Hindlimb muscle (tissue), 1 donor: Measurements from ENCODE around the gene ZSWIM6. TPM values are rescaled to one million over a fixed set of nuclear protein-coding genes. Genes with fewer than 3 reads are reported as not detected.
A peak's percentile ranks its signal among the peaks of the same experiment; 100 is the strongest.

Experiments used
- DNase-seq: peaks from one replicate; pipeline ENCODE4 v3.0.0-alpha.2; 2013
- polyA plus RNA-seq: library from polyadenylated mRNA; unstranded; fragments of 120-200 nt; gene quantifications from one replicate; pipeline ENCODE4 v1.2.1, GENCODE V29; 2013; ENCODE audit not compliant: insufficient read length

Gene ZSWIM6
- polyA plus RNA-seq, 1 donor, result 8.8 TPM

DNA sequence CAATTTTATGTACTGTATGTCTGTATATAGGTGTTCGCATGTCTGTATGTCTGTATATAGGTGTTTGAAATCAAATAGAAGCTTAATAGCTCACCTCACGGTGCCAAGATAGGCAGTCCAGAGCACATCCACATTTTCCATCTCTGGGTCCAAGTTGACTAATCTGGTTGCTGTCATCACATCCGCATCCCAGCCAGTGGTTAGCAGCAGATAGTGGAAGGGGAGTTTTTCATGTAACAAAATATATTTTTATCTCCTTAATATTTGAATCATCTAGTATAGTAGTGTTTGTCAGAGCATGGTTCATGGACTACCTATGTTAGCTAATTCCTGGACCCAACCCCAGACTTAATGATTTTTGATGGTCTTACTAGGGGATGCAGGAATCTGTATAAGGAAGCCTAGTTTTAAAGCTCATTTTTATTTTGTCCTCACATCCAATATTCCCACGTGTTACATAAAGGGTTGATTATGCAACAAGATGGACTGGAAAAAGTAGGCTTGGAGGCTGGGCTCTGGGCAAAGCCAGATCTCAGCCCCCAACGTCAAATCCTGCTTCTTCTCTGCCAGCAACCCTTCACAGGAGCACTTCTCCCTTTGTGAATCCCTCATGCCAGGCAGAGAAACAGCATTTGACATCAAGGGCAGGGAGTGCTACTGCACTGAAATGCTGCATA is 219.7 kb downstream of the ZSWIM6 start:
- DNase-seq, result no peak

DNA sequence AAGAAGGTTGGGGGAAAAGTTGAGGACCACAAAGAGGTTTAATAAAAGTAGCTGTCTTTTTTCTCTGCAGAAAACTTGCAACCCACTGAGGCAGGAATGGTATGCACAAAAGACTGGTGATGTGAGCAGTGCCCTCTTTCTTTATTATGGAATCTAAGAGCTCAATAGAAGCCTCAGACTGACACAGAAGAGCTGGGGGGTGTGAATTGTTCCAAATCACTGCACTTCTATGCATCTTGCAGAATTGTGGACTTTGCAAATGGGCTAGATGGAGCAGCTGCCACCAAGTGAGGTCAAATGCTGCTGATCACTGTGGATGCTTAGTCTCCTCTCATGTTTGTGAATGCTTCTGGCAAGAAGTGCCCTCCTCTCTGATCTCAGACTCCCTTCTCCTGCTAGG is 227.1 kb downstream of the ZSWIM6 start:
- no peak for DNase-seq

DNA sequence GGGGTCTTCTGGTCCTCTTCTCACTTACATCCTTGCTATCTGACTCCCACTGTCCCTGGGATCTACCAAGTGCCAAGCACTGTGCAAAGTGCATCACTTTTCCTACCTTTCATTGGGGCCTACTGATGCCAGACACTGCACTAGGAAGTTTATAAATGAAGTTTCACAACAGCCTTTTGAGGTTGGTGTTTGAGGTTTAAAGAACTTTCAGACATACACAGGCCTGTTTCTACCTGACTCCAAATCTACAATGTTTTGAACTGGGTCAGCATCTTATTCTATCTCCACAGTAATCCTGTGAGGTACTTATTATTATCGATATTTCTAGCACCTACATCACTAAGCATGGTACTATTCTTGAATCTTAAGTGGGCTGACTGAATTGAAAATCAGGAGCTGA is 227.7 kb downstream of the ZSWIM6 start:
- DNase-seq, result no peak

DNA sequence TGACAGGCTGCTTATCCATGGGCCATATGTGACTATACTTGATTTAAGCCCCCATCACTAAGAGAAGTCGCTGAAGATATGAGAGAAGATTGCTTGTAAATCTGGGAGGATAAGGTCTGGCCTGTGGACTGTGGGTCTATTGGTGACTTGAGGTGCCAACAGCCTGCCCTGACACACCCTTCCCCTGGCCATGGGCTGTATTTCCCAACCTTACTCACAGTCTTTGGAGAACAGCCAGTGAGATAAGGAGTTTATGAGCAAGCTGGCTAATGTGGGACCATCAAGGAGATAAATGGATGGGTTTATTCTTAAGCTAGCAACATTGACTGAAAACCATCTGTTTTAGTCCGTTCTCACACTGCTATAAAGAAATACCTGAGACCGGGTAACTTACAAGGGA is 231.3 kb downstream of the ZSWIM6 start:
- DNase-seq, result no peak

DNA sequence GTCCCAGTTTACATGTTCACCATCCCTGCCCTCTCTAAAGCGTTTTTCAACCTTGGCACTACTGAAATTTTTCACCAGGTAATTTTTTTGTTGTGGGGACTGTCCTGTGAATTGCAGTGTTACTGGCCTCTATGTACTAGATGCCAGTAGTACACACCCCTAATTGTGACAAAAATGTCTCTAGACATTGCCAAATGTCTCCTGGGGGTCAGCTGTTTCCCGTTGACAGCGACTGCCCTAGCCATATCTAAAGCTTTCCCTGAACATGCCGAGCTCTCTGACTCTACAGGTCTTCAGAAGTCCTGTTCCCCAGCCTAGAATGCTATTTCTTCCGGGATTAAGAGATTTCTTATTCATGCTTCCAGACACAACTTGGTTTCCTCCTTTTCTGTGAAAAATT is 235.3 kb downstream of the ZSWIM6 start:
- no peak for DNase-seq

DNA sequence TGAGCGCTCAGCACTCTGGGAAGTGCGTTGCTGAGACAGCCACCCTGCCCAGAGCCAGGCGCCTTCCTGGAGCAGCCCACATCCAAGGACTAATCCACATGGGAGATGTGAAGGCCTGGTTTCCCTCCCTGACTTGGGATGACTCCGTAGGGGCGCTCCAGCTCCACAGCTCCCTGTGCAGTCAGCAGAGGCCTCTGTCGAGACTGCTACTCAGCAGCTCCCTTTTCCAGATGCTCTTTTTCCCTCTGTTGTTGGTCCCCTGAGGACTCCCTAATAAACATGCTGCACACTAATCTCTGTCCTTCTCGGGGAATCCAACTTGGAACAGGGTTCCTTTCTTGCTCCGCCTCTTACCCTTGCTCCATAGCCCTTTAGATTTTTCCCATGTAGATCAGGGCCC is 237.3 kb downstream of the ZSWIM6 start:
- no peak for DNase-seq

DNA sequence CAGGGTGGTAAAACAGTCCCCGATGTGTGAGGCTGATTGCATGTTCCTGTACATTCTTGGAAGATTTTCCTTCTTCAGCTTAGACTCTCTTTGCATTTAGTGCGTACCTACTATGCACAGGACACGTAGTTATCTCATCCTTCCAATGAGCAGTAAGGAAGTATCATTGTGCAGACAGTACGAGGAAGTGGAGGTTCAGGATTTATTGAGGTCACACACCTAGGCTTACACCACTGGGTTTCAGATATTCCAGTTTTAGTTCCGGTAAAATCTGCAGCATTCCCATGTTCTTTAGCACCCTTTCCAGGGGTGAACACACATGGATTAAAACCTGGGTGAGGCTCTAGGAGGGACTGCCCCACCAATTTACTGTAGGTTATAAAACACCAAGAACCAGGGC is 238.7 kb downstream of the ZSWIM6 start:
- no peak for DNase-seq

DNA sequence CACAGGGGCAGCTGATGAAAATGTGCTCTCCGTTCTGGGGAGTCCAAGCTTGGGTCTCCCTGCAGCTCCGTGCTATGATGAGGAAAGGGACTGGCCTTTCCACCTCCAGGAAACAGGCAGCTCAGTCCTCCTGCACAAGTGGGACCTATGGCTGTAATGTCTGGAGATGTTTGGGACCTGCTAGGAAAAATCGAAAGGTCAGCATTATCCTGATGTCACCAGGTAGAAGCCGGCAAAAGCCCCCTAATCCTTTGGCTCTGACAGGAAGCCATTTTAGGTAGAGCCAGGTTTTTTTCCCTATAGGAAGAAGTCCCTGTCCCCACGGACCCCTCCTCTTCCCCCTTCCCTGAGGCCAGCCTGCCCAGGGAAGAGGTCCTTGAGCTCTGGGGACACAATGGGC is 240.9 kb downstream of the ZSWIM6 start:
- no peak for DNase-seq

DNA sequence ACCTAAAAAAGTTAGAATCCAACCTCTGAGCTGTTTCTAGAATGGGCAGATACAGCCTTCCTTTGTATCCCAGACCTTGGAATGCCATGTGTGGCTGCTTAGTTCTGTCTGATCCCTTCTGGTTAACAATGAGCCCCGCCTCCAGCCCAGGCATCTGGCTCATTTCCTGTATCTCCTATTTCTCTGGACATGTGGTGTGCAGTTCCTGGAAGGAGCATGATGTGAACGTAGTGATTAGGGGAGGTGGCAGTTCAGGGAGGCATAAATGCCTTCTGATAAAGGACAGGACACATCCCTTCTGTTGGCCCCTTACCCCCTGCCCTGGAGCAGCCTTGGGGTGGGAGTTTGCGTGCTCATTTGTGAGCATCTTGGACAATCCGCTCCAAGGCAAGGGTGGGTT is 243.0 kb downstream of the ZSWIM6 start:
- DNase-seq, result no peak

DNA sequence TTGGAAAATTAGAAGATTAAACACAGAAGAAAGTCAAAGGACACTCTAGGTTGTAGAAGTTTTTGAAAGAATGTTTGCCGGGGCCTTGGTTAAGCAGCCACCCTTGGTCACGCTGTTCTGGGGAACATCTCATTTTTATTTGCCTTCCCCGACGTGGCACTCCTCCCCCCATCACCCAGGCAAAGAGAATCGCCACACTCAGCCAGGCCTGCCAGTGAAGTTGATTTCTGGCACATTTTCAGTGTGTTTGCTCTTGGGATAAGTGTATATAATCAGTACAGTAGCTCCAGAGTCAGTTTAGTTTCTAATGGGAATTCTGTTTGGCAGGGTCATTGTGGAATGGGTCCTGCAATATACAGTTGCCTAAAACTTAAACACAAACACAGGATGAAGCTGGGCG is 243.5 kb downstream of the ZSWIM6 start:
- DNase-seq, result no peak

DNA sequence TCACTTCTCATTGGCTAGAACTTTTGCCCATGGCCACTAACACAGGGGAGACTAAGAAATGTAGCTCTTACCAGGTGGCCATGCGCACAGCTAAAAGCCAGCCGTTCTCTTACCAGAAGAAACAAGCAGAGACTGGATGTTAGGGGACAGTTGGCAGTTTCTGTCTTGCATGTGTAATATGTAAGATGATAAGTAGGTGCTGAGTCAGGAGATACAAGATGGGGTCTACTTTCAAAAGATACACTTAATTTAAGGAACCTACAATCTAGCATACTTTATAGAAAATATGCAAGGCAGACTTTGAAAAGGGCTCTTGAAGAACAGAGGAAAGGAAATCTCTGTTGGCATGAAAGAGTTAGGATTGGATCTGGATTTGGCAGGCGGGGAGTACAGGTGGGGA is 244.5 kb downstream of the ZSWIM6 start:
- DNase-seq, result no peak

DNA sequence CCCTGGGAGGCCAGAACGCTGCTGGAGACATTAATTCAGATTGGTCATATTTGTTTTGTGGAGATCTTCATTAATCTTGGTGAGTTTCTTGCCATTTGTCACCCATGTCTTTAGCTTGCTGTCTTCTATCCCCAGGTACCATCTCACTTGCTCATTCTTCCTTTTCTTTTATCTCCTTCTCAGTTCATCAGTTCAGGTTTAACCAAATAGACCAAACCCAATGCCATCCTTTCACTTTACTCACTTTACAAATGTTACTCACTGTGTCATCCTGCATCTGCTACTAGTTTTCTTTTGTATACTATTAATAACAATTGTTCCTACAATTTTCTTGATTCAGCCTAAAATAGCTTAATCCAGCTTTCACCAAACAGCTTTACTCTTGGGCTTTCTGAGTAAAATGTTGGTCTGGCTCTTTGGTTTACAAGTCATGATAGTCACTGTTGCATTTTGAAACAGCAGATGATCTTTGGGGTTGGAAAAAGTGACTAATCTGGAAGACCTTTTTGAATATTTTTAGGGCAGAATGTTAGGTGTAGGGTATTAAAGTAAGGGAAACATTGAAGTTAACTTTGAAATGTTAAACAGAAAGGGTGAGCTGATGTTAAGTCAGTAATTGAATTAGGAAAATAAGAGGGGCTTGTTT is 246.9 kb downstream of the ZSWIM6 start:
- no peak for DNase-seq

DNA sequence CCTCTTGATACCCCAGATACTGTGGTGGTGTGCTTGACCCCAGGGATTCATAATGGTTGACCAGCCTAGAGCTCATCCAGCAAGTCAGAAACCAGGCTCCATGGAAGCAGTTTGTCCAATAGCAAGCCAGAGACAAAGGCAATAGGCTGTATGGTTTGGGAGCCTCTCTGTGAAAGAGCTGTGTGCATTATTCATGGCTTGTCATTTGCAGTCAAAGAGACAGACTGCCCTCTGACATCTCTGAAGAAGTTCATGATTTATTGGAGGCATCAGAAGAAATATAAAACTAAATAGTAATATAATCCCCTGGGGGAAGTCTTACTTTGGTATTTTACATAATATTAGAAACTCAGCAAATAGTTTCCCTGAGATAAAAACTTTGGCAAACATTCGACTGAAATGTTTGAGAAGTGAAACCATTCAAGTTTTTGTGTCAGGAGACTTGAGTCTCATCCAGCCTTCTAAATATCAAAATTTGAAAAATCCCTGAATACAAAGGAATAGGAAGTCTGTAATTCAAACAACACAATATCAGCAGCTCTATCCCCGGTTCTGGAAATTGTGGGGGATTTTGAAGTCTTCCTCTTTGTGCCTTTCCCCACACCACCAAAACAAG is 250.3 kb downstream of the ZSWIM6 start:
- DNase-seq, result no peak

DNA sequence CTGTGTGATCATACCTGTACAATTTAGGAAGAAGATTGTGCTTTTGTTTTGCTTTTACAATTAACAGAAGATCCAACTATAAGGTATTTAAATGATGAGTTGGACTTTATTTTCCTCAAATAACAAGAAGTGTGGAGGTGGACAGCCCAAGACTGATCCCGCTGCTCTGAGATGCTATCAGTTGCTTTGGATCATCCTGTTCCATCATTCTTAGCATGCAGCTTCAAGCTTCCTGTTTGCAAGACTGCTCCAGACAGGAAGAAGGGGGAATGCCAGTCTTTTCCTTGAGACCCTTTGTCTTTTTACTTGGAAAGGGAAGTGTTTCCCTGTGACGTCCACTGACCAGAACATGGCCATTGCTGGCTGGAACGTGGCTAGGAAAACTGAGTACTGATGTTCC is 250.8 kb downstream of the ZSWIM6 start:
- DNase-seq, result no peak

DNA sequence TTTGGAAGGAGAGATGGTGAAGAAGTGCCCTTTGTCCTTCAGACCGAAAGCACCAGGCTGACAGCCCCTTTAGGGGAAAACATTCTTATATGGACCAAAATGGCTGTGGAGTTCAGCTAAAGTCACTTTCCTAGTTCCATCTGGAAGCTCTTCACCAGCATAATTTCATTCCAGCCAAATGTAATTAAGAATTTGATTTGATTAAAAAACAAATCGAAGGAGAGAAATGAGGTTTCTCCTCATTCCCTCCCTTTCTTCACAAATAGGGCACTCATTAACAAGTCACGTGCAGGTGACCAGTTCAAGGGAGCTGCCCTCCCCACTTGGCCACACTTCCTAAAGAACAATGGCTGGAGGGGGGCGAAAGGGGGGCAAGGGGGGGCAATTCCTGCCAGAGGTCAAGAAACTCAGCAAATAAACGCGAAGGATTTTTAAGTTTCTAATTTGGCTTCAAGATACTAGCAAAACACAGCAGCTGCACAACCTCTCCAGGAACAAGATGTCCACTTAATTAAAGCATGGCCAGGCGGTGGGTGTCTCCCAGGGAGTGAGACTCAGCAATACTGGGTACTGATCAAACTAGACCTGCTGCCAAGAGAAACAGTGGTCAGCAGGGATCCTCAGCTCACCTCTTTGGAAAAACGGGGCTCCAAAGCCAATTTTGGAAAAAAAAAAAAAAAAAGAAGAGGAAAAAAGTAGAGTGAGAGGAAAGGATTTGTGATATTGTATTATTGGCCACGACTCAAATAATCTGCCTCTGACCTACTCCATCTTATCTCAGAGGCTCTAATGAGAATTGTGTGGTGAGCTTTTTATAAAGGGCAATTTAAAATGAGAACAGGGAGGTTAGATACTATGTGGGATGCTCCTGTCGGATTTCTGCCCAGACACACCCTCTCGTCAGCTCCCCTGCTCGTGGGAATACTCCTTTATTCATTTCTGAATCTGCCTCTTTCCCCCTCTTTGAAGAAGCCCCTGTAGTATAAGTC is 254.3 kb downstream of the ZSWIM6 start:
- no peak for DNase-seq

DNA sequence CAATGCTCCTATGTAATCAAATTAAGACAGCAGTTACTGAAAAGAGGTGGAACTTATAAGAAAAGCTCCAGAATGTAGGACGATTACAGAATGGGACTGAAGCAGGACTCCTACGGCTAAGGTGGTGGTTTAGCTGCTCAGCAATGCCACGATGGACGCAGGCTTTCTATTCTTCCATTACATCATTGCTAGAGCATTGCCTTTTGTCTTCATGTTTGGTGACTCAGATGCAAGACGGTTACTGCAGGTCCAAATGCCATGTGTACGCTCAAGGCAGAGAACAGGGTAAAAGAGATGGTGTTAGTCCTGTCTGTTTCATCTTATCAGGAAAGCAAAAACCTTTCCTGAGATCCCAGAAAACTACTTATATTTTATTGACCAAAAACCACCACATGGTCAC is 255.1 kb downstream of the ZSWIM6 start:
- no peak for DNase-seq

DNA sequence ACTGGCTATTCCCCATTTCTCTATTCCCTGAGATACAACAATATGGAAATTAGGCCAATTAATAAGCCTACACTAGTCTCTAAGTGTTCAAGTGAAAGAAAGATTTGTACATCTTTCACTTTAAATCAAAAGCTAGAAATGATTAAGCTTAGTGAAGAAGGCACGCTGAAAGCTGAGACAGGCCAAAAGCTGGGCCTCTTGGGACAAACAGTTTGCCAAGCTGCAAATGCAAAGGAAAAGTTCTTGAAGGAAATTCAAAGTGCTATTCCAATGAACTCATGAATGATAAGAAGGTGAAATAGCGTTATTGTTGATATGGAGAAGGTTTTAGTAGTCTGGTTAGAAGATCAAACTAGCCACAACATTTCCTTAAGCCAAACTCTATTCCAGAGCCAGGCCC is 256.2 kb downstream of the ZSWIM6 start:
- DNase-seq, result peak; percentile 23

DNA sequence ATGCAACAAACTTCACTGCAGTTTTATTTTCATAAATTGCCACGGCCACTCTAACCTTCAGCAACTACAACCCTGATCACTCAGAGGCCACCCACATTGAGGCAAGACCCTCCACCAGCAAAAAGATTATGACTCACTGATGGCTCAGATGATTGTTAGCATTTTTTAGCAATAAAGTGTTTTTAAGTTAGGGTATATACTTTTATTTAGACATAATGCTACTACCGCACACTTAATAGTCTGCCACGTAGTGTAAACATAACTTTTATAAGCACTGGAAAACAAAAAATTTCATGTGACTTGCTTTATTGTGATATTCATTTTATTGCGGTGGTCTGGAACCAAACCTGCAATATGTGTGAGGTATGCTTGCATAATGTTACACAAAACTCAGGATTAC is 257.9 kb downstream of the ZSWIM6 start:
- DNase-seq, result no peak

DNA sequence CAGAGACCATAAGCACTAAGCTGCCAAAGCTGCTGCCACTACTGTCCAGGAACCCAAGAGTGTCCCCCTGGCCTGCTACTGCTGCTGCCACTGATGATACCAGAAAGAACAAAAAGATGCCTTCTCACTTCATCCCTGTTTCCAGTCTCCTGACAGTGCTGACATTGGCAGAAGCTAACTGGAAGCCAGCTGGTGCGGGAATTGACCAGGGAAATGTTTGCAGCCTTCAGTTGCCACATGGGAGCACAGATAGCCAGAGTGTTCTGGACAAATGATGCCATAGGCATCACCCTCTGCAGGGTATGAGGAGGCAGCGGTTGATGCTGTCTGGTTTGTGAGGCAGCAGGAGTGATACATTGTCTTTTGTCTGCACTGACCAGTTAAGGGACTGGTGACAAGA is 258.4 kb downstream of the ZSWIM6 start:
- no peak for DNase-seq

DNA sequence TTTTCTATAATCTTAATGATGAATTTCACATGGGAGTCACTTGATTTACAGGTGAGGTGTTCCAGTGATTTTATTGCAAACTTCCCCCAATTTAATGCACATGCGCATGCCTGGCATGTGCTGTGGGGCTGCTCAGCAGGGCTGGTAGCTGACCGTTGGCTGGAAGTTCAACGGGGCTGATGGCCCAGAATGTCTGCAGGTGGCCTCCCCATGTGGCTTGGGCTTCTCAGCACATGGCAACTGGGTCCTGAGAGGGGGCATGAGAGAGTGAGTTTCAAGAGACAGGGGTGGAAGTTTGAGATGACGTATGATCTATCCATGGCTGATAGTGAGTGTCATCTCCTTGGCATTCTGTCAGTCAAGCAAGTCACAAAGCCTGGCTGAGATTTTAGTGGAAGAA is 259.8 kb downstream of the ZSWIM6 start:
- no peak for DNase-seq

DNA sequence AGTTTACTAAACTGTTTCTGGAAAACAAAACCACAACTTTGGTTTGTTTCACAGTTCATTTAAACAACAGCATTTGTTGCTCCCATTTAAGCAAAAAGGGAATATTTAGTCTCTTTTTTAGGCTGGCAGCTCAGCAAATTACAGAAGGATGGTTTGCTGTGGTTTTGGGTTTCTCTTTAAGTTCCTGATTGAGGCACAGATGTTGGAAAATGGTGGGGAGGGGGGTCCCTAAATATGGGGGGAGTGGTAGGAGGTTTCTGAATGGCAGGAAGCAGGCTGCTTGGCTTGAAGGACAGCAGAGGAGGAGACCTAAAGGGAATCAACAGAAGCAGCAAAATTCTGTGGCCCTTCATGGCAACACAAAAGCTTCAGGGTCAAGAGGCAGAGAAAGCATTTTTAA is 263.4 kb downstream of the ZSWIM6 start:
- no peak for DNase-seq
